Activated T-cell treated with anti-CD3 and anti-CD28 coated beads, Interleukin-2, amount 50 U/mL, for 24 hours (primary cell): ENCODE data around the gene RASA3.
A peak's percentile ranks its signal among the peaks of the same experiment; 100 is the strongest.

Source experiments
- DNase-seq: peaks from one replicate; pipeline ENCODE4 v3.0.0-alpha.2; 2020
- H3K27ac Mint-ChIP-seq: 2 replicates; pipeline ENCODE4 v1.8.0; 2020; ENCODE audit warnings: mild to moderate bottlenecking, mixed read lengths
- H3K27me3 Mint-ChIP-seq: 2 replicates; pipeline ENCODE4 v1.8.0; 2020; ENCODE audit warnings: mixed read lengths
- H3K36me3 Mint-ChIP-seq: 2 replicates; pipeline ENCODE4 v1.8.0; 2020; ENCODE audit warnings: low read depth, mixed read lengths
- H3K4me1 Mint-ChIP-seq: 2 replicates; pipeline ENCODE4 v1.8.0; 2020; ENCODE audit warnings: low read depth, mixed read lengths
- H3K4me3 Mint-ChIP-seq: 2 replicates; pipeline ENCODE4 v1.8.0; 2020; ENCODE audit warnings: mild to moderate bottlenecking, moderate library complexity, mixed read lengths
- H3K9me3 Mint-ChIP-seq: 2 replicates; pipeline ENCODE4 v1.8.0; 2020; ENCODE audit warnings: mixed read lengths

RASA3 gene

DNA sequence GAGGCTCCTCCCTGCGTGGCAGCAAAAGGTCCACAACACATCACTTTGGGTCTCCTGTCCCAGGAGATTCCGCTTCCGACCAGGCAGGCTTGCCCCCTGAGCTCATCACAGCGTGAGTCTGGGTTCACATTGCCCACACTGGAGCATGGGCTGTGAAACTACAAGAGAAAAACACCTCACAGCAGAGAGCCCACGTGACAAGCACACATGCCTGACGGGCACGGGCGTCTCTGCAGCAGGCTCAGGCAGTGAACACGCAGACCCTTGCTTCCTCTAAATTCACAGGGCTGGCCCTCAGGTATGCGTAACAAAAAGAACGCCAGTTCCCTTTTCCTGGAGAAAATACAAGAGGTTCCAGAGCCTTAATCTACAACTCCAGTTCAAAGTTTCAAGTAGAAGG lies 41.9 kb downstream of the RASA3 start:
- peak overlapping the region; percentile 51 for H3K27ac Mint-ChIP-seq
- H3K9me3 Mint-ChIP-seq: peaks cover 28% of the 10 kb centered on the region
- H3K4me1 Mint-ChIP-seq: peaks cover 39% of the 10 kb centered on the region
- DNase-seq: peak; percentile 32
- H3K36me3 Mint-ChIP-seq: peaks cover 63% of the 10 kb centered on the region
- no peaks in the 10 kb centered on the region for H3K27me3 Mint-ChIP-seq
- no peak overlapping the region for H3K4me3 Mint-ChIP-seq

DNA sequence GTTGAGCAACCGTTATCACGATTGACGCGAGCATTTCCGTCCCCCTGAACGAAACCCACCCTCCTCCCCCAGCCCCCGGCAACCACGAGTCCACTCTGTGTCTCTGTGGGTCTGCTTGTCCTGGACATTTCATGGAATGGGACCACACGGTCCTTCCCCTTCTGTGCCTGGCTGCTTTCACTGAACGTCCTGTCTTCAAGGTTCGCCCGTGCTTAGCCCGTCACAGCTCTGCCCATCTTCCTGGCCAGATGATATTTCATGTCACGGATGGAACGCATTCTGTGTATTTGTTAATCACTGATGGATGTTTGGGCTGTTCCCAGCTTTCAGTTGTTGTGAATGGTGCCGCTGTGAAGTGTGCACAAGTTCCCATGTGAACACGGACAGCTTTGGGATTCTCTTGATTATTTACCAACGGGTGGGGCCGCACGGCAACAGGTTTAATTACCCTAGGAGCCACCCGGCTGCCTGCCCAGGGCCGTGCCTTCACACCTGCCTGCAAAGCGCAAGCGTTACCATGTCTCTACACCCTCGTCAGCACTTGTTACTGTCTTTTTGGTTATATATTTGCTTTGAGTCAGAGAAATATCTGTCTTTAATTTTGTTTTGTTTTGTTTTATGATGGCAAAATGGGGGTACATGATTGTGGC lies 42.5 kb downstream of the RASA3 start:
- peak overlapping the region; percentile 51 for H3K27ac Mint-ChIP-seq
- DNase-seq: no peak
- H3K9me3 Mint-ChIP-seq: peaks cover 28% of the 10 kb centered on the region
- peaks cover 61% of the 10 kb centered on the region for H3K36me3 Mint-ChIP-seq
- no peaks in the 10 kb centered on the region for H3K27me3 Mint-ChIP-seq
- no peak overlapping the region for H3K4me3 Mint-ChIP-seq
- peaks cover 34% of the 10 kb centered on the region for H3K4me1 Mint-ChIP-seq

DNA sequence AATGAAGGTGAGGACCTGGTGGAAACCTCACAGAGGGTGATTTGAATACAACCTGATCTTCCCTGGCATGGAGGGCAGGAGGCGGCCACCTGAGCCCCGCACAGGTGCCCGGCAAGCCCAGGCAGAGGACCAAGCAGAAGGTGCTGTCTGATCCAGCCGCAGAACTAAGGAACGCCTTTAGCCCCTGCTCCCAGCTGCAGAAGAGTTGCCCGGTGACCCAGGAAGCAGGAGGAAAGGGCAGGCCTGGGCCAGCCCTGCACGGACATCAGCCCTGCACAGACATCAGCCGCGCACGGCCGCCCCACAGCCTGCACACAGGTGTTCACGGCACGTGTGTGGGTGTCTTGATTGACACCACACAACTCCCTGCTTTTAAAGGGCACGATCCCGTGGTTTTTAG lies 43.1 kb downstream of the RASA3 start:
- peak; percentile 25 for DNase-seq

DNA sequence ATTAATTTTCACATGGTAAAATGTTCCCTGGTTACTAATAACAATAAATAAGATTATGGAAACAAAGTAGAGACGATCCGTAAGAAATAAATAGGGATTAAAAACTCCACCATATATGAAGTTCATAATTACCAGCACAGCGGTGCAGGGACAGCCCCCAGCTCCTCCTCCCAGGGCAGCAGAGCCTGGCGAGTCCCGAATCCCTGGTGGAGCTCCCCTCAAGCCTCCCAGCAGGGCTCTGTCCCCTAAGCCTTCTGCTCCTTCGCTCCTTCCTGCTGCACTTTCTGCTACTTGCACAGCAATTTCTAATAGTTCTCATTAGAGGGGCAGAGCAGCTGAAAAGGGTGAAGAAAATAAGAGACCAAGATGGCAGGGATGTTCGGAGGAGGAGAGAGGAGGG lies 43.6 kb downstream of the RASA3 start:
- Mint-ChIP-seq H3K27me3 (no peaks in the 10 kb centered on the region), H3K27ac (peak overlapping the region; percentile 29), H3K4me3 (no peak overlapping the region), H3K9me3 (peaks cover 24% of the 10 kb centered on the region), H3K4me1 (peaks cover 28% of the 10 kb centered on the region), H3K36me3 (peaks cover 55% of the 10 kb centered on the region)
- DNase-seq: no peak

More for the DNA sequence above, 43.1 kb downstream of the RASA3 start:
- Mint-ChIP-seq H3K27me3 (no peaks in the 10 kb centered on the region), H3K36me3 (peaks cover 60% of the 10 kb centered on the region), H3K9me3 (peaks cover 28% of the 10 kb centered on the region), H3K27ac (peak overlapping the region; percentile 51), H3K4me1 (peaks cover 32% of the 10 kb centered on the region), H3K4me3 (no peak overlapping the region)

DNA sequence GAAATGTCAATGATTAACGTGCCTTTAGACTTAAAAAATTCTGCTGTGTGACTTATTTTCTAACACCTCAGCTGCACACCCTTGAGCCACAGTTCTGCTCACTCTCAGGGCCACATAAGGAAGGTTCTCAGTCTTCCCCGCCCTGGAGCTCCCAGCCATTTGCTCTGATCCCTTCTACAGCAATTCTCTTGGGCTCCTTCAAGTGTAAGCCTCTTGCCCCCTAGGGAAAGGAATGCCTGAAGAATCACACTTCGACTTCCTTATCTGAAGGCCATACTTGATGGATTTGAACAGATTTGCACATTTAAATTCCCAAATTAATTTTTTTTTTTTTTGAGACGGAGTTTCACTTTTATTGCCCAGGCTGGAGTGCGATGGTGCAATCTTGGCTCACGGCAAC lies 44.2 kb downstream of the RASA3 start:
- no peak for DNase-seq
- H3K4me3 Mint-ChIP-seq: no peak overlapping the region
- H3K4me1 Mint-ChIP-seq: peaks cover 22% of the 10 kb centered on the region
- peak overlapping the region; percentile 68 for H3K27ac Mint-ChIP-seq
- H3K27me3 Mint-ChIP-seq: no peaks in the 10 kb centered on the region
- peaks cover 49% of the 10 kb centered on the region for H3K36me3 Mint-ChIP-seq
- H3K9me3 Mint-ChIP-seq: peaks cover 17% of the 10 kb centered on the region

DNA sequence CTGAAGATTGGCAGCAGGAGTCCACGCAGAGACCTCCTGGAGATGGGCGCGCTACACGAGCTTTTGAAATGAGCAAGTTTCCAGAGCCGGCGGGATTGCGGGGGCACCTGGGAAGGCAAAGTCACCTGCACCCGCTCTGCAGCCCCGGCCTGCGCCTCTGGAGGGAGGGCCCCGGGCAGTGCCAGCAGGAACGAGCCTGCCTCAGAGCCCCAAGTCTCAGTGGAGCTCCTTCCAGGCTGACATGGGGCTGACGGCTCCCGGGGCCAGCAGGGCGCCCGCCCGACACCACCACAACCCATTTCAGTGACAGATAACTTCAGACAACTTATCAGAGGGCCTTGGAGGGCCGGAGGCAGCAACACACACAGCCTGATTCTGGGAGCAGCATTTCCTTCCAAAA lies 45.0 kb downstream of the RASA3 start:
- peaks cover 15% of the 10 kb centered on the region for H3K9me3 Mint-ChIP-seq
- peak; percentile 21 for DNase-seq
- peaks cover 29% of the 10 kb centered on the region for H3K4me1 Mint-ChIP-seq
- H3K27me3 Mint-ChIP-seq: no peaks in the 10 kb centered on the region
- H3K27ac Mint-ChIP-seq: peak overlapping the region; percentile 59
- H3K36me3 Mint-ChIP-seq: peaks cover 50% of the 10 kb centered on the region
- no peak overlapping the region for H3K4me3 Mint-ChIP-seq

DNA sequence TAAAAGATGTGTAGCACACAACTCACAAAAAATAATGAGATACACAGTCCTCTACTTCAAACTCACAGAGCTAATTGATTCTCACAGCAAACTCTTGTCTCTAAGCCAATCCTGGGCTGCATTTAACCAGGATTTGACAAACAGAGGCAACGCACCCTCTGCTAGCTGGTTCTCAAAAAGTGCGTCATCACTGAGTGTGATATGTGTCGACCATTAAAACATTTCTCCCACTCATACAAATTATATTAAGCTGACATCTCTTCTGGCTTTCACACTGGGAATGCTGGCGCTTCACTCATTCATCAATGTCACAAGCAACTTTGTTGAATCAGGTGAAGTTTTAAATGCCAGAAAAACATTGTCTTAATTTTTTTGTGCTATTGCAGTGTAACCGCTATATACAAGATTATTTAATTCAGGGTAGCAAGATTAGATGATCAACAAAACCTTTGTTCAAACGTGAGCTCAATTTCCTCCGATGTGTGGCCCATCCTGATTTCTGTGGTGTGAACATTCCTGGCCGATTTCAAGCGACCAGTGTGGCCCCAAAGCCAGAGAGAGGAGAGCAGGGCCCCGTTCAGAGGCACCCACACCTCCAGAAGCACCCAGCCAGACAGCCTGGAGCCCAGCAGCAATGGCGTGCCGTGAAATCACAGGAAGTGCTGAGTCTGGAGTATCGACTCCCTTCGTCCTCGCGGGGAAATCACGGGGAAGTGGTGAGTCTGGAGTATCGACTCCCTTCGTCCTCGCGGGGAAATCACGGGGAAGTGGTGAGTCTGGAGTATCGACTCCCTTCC lies 49.4 kb downstream of the RASA3 start:
- Mint-ChIP-seq H3K9me3 (no peaks in the 10 kb centered on the region), H3K4me3 (no peak overlapping the region), H3K27ac (peak overlapping the region; percentile 78), H3K27me3 (no peaks in the 10 kb centered on the region), H3K36me3 (peaks cover 29% of the 10 kb centered on the region), H3K4me1 (peaks cover 45% of the 10 kb centered on the region)
- no peak for DNase-seq

DNA sequence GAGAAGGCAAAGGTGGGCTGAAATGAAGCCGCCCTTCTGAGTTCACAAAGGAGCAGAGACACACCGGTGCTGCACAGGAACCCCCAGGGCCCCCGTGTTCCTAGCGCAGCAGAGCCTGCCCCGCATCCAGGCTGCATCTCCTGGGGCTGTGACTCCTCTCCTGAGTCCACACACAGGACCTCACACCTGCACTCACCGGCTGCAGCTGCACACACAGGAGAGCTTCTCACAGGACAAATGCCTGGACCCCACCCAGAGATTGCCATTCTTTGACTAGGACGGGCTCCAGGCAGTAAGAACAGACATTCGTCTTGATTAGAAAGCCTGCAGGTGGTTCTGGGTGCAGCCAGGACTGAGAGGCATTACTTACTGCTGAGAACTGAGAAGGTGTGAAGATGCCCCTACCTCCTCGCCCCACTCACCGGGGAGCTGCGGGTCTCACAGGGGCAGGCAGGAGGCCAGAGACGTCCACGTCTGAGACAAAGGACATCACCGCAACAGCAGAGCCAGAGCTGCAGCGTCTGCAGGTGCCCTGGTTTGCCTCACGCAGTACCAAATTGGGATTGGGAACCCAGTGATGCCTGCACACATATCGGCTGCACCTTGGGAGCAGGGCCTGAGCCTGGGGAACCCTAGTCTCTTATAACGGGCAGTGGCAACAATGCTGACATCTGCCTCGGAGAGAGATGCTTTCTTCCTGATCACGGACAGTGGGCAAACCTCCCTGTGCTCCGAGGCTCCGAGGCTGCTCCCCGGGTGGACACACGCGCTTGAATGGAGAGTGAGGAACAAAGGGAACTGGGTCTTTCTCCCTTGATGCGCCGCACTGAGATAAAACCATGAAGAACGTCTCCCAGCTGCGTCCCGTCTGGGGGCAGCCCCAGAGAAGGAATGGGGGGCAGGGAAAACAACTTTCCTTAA lies 50.4 kb downstream of the RASA3 start:
- Mint-ChIP-seq H3K9me3 (no peaks in the 10 kb centered on the region), H3K4me1 (peaks cover 53% of the 10 kb centered on the region), H3K36me3 (peaks cover 22% of the 10 kb centered on the region), H3K27ac (peak overlapping the region; percentile 78), H3K27me3 (no peaks in the 10 kb centered on the region), H3K4me3 (no peak overlapping the region)
- DNase-seq: no peak

DNA sequence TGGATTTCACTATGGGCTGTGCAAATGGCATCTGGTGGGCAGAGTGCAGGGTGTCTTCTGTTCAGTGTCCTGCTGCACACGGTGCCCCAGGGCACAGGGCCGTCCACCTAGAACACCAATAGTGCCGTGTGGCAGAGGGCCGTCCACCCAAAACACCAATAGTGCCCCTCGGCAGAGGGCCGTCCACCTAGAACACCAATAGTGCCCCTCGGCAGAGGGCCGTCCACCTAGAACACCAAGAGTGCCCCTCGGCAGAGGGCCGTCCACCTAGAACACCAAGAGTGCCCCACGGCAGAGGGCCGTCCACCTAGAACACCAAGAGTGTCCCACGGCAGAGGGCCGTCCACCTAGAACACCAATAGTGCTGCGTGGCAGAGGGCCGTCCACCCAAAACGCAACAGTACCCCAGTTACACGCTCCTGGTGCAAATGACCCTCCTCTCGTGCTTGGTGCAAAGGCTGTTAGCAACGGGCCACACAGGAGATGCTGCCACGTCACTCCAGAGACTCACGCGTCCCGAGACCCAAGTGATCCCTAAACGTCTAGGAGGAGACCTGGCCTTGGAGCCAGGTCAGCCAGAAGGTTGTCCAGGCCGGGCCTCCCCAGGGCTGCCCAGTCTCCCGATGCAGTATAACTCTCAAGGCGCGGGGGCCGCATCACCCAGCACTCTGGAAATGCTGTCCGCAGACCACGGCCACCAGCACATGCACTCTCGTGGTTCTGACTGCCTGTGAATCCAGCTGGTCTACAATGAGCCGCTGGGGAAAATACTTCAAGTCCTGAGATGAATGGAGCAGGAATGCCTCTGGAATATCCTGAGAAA lies 51.5 kb downstream of the RASA3 start:
- H3K36me3 Mint-ChIP-seq: peaks cover 30% of the 10 kb centered on the region
- DNase-seq: no peak
- no peaks in the 10 kb centered on the region for H3K27me3 Mint-ChIP-seq
- peak overlapping the region; percentile 82 for H3K27ac Mint-ChIP-seq
- no peaks in the 10 kb centered on the region for H3K9me3 Mint-ChIP-seq
- no peak overlapping the region for H3K4me3 Mint-ChIP-seq
- peaks cover 57% of the 10 kb centered on the region for H3K4me1 Mint-ChIP-seq

DNA sequence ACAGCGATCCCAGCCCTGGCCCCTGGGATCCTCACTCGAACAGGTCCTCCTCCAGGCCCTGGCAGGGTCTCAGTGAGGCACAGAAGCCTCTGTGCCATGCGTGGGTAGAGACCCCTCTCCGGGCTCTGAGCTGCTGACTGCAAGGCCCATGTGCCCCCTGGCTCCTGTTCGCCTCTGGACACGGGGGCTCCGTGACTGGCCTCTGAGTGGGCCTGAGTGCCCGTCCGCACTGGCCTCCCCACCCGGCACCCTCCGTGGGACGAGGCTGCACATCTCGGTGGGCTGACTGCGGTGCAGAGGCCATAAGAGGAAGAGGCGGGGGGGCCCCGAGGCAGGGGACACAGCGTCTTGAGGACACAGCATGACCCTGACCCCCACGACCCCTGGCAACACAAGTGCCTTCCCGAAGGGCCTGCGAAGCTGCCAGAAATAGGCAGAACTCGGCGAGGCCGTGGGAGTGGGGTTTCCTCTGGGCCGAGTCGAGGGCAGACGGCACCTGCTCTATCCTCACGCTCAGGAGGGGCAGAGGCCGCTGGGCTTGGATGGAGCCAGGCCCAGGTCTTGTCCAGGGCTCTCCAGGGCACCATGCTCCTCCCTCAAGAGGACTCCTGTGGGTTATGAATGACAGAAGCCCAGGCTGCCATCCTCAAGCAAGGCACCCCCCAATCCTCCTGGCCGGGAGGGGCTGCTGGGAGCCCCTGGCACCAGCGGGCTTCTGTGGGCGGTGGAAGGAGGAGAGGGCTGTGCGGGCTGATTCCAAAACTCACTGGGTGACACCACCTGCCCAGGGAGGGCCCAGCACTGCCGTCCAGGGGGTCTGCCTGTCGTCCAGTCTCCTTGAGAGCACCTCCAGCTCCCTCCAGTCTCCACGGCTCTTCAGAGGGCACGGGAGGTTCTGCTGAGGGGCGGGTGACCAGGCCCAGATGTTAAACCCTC lies 52.6 kb downstream of the RASA3 start:
- H3K27ac Mint-ChIP-seq: peak overlapping the region; percentile 82
- H3K9me3 Mint-ChIP-seq: no peaks in the 10 kb centered on the region
- H3K4me1 Mint-ChIP-seq: peaks cover 58% of the 10 kb centered on the region
- H3K27me3 Mint-ChIP-seq: no peaks in the 10 kb centered on the region
- peaks cover 33% of the 10 kb centered on the region for H3K36me3 Mint-ChIP-seq
- no peak for DNase-seq
- H3K4me3 Mint-ChIP-seq: no peak overlapping the region

DNA sequence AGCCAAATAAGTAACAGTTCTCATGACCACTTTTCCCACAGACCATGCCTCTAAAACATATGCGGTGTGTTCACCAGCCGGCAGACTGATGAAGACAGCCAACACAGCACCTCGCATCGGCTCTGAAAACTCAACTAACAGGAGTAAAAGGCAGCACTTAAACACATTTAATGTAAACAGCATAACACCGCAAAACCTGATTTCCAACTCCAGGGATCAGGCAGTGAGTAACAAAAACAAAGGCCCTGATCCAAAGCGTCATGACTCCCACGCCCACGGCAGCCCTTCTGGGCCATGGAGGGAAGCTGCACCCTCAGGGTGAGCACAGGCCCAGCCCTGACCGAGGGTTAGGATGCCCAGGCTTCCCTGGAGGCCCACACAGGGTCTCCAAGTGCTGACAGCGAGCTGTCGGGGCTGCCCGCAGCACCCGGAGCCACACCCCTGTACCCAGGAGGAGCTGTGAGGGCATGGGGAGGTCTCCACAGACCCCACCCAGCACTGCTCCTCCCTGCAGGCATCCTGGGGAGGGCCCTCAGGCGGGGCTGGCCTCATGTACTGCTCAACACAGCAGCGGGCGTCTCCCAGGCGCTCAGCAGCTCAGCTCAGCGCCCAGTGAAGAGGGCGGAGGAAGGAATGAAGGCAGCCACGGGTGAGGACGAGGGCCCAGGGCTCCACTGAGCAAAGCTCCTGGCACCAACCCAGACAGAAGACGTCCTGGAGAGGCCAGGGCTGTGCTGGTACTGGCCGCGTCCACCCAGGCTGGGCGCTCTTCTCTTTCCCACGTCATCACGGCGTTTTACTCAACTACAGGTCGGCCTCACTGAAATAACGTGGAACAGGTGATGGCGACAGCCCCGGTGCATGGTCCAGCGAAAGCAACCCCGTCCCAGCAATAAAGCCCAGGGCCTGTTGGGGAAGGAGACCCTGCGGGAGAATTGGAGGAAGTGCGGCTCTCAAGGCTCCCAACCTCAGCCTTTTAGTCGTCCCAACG lies 53.7 kb downstream of the RASA3 start:
- no peaks in the 10 kb centered on the region for H3K27me3 Mint-ChIP-seq
- DNase-seq: no peak
- H3K9me3 Mint-ChIP-seq: no peaks in the 10 kb centered on the region
- H3K36me3 Mint-ChIP-seq: peaks cover 38% of the 10 kb centered on the region
- H3K4me1 Mint-ChIP-seq: peaks cover 58% of the 10 kb centered on the region
- H3K27ac Mint-ChIP-seq: peak overlapping the region; percentile 82
- H3K4me3 Mint-ChIP-seq: no peak overlapping the region

DNA sequence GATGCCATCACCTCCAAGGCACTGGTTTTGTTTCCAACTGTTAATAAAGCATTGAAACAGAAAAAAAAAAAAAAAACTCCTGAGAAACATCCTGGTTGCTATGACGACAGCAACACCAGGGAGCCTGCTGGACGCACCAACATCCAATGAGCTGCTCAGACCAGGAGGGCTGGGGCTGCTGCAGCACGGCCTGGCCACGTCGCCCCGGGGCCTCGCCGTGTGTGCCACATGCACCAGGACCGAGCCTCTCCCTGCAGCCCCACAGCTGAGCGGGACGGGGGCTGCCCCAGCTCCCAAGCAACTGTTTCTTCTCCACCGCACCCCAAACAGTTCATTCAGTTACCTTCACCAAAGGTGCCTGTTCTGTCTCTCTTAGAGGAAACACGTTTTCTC lies 54.5 kb downstream of the RASA3 start:
- Mint-ChIP-seq H3K27me3 (no peaks in the 10 kb centered on the region), H3K4me3 (no peak overlapping the region), H3K9me3 (no peaks in the 10 kb centered on the region), H3K4me1 (peaks cover 54% of the 10 kb centered on the region), H3K27ac (peak overlapping the region; percentile 82), H3K36me3 (peaks cover 40% of the 10 kb centered on the region)
- DNase-seq: no peak
